ENCODE measurements around the gene SENP6.

SENP6 gene, protein sequence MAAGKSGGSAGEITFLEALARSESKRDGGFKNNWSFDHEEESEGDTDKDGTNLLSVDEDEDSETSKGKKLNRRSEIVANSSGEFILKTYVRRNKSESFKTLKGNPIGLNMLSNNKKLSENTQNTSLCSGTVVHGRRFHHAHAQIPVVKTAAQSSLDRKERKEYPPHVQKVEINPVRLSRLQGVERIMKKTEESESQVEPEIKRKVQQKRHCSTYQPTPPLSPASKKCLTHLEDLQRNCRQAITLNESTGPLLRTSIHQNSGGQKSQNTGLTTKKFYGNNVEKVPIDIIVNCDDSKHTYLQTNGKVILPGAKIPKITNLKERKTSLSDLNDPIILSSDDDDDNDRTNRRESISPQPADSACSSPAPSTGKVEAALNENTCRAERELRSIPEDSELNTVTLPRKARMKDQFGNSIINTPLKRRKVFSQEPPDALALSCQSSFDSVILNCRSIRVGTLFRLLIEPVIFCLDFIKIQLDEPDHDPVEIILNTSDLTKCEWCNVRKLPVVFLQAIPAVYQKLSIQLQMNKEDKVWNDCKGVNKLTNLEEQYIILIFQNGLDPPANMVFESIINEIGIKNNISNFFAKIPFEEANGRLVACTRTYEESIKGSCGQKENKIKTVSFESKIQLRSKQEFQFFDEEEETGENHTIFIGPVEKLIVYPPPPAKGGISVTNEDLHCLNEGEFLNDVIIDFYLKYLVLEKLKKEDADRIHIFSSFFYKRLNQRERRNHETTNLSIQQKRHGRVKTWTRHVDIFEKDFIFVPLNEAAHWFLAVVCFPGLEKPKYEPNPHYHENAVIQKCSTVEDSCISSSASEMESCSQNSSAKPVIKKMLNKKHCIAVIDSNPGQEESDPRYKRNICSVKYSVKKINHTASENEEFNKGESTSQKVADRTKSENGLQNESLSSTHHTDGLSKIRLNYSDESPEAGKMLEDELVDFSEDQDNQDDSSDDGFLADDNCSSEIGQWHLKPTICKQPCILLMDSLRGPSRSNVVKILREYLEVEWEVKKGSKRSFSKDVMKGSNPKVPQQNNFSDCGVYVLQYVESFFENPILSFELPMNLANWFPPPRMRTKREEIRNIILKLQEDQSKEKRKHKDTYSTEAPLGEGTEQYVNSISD

DNA sequence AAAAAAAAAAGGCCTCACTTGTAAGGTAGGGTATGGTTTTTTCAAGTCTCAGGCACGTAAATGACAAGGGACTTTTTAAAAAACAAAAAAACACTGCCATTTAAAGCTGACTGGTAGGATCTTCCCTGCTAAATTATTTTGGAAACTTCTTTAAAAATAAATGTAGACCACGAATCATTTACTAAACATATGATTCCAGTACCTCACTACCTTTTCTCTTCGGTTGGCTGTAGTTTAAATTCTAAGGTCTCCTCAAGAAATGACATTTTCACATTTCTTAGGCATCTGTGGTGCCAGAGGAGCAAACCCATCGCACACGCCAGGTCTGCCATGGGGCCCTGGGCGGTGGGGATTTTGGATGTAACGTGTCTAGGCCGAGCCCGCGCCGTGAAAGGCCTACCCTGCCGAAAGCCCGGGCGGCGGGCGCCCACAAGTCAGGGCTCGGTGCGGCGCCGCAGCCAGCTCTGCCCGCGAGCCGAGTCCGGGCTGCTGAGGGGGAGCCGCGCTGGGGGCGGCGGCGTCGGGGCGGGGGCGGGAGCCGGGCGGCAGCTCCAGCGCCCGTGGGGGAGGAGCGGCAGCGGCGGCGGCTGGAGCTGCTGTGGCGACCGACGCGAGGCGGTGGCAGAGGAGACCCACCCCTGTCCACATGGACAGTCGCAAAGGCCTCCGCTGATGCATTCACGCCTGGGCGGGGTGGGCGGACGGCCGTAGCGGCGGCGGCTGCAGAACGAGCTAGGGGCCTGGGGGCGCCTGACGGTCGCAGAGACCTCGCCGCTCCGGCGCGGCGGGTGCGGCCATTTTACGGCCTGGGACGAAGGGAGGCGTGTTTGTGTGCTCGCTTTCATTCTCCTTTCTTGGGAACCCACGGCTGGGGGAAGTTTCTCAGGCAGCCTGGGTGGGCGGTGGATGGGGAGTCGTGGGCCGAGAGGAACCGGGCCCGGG is at the start of gene SENP6:
Gene SENP6 (plus strand): TSS at position 577 of the 942 bp plus-strand sequence. CDS start 645 bp downstream, outside the sequence.
- ATAC-seq: peak; percentile 83
- TF ChIP-seq CREB5 (CRISPR knock-in tag; IDR thresholded peaks at IDR 0.05; ENCODE audit: low read depth) (no peak), BACH2 (CRISPR knock-in tag; IDR thresholded peaks at IDR 0.05; ENCODE audit: borderline replicate concordance) (no peak), ZNF565 (CRISPR knock-in tag; conservative IDR thresholded peaks at IDR 0.05; ENCODE audit: low read depth) (no peak), POU6F1 (CRISPR knock-in tag; IDR thresholded peaks at IDR 0.05; ENCODE audit: borderline replicate concordance, low read depth) (no peak), ZC3H10 (CRISPR knock-in tag; IDR thresholded peaks at IDR 0.05) (no peak), TCF4 (CRISPR knock-in tag; IDR thresholded peaks at IDR 0.05; ENCODE audit: borderline replicate concordance) (no peak), ZNF70 (CRISPR knock-in tag; IDR thresholded peaks at IDR 0.05) (no peak), SNAI2 (CRISPR knock-in tag; IDR thresholded peaks at IDR 0.05) (no peak)
- TF ChIP-seq, protein P1, sequence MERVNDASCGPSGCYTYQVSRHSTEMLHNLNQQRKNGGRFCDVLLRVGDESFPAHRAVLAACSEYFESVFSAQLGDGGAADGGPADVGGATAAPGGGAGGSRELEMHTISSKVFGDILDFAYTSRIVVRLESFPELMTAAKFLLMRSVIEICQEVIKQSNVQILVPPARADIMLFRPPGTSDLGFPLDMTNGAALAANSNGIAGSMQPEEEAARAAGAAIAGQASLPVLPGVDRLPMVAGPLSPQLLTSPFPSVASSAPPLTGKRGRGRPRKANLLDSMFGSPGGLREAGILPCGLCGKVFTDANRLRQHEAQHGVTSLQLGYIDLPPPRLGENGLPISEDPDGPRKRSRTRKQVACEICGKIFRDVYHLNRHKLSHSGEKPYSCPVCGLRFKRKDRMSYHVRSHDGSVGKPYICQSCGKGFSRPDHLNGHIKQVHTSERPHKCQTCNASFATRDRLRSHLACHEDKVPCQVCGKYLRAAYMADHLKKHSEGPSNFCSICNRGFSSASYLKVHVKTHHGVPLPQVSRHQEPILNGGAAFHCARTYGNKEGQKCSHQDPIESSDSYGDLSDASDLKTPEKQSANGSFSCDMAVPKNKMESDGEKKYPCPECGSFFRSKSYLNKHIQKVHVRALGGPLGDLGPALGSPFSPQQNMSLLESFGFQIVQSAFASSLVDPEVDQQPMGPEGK (CRISPR knock-in tag; IDR thresholded peaks at IDR 0.05; ENCODE audit: borderline replicate concordance): no peak

DNA sequence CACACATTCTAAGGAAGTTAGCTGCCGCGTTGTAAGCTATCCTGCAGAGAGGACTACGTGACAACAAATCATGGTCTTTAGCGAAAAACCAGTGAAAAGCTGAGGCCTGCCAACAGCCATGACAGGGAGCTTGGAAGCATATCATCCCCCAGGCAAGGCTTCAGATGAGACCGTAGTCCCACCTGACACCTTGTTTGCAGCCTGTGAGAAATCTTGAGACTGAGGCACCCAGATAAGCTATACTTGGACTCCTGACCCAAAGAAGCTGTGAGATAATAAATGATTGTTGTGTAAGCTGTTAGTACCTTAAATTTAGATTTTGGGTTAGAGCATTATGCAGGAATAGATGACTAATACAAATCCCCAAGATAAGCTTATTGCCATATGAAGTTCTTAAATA is 45.4 kb upstream of the SENP6 start:
- TF ChIP-seq, protein P1 (CRISPR knock-in tag; IDR thresholded peaks at IDR 0.05; ENCODE audit: borderline replicate concordance): no peak
- TF ChIP-seq ZNF8 (CRISPR knock-in tag; IDR thresholded peaks at IDR 0.05): no peak
- TF ChIP-seq CSDC2 (CRISPR knock-in tag; IDR thresholded peaks at IDR 0.05): no peak
- TF ChIP-seq ESRRG (CRISPR knock-in tag; IDR thresholded peaks at IDR 0.05): no peak
- TF ChIP-seq OSR1 (CRISPR knock-in tag; IDR thresholded peaks at IDR 0.05): no peak
- no peak for TF ChIP-seq ZNF565 (CRISPR knock-in tag; conservative IDR thresholded peaks at IDR 0.05; ENCODE audit: low read depth)
- TF ChIP-seq BACH2 (CRISPR knock-in tag; IDR thresholded peaks at IDR 0.05; ENCODE audit: borderline replicate concordance): no peak
- TF ChIP-seq, protein P2, sequence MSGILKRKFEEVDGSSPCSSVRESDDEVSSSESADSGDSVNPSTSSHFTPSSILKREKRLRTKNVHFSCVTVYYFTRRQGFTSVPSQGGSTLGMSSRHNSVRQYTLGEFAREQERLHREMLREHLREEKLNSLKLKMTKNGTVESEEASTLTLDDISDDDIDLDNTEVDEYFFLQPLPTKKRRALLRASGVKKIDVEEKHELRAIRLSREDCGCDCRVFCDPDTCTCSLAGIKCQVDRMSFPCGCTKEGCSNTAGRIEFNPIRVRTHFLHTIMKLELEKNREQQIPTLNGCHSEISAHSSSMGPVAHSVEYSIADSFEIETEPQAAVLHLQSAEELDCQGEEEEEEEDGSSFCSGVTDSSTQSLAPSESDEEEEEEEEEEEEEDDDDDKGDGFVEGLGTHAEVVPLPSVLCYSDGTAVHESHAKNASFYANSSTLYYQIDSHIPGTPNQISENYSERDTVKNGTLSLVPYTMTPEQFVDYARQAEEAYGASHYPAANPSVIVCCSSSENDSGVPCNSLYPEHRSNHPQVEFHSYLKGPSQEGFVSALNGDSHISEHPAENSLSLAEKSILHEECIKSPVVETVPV (CRISPR knock-in tag; IDR thresholded peaks at IDR 0.05): no peak
- TF ChIP-seq PPARA (CRISPR knock-in tag; IDR thresholded peaks at IDR 0.05; ENCODE audit: borderline replicate concordance): no peak
- TF ChIP-seq, protein P3, sequence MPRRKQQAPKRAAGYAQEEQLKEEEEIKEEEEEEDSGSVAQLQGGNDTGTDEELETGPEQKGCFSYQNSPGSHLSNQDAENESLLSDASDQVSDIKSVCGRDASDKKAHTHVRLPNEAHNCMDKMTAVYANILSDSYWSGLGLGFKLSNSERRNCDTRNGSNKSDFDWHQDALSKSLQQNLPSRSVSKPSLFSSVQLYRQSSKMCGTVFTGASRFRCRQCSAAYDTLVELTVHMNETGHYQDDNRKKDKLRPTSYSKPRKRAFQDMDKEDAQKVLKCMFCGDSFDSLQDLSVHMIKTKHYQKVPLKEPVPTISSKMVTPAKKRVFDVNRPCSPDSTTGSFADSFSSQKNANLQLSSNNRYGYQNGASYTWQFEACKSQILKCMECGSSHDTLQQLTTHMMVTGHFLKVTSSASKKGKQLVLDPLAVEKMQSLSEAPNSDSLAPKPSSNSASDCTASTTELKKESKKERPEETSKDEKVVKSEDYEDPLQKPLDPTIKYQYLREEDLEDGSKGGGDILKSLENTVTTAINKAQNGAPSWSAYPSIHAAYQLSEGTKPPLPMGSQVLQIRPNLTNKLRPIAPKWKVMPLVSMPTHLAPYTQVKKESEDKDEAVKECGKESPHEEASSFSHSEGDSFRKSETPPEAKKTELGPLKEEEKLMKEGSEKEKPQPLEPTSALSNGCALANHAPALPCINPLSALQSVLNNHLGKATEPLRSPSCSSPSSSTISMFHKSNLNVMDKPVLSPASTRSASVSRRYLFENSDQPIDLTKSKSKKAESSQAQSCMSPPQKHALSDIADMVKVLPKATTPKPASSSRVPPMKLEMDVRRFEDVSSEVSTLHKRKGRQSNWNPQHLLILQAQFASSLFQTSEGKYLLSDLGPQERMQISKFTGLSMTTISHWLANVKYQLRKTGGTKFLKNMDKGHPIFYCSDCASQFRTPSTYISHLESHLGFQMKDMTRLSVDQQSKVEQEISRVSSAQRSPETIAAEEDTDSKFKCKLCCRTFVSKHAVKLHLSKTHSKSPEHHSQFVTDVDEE (CRISPR knock-in tag; IDR thresholded peaks at IDR 0.05): no peak
- TF ChIP-seq POU6F1 (CRISPR knock-in tag; IDR thresholded peaks at IDR 0.05; ENCODE audit: borderline replicate concordance, low read depth): no peak
- no peak for TF ChIP-seq ZC3H10 (CRISPR knock-in tag; IDR thresholded peaks at IDR 0.05)
- TF ChIP-seq ARNTL (CRISPR knock-in tag; IDR thresholded peaks at IDR 0.05; ENCODE audit: borderline replicate concordance, low read depth): no peak
- no peak for TF ChIP-seq GLIS3 (CRISPR knock-in tag; IDR thresholded peaks at IDR 0.05)
- TF ChIP-seq TCF4 (CRISPR knock-in tag; IDR thresholded peaks at IDR 0.05; ENCODE audit: borderline replicate concordance): no peak
- no peak for ATAC-seq
